Esophagus muscularis mucosa (tissue), 4 donors: Measurements from ENCODE around the gene FAM187B.

Experiments used
- CTCF ChIP-seq, 3 experiments: fragments of 200-600 bp in 2 of 3; fragments of 450-650 bp in 1 of 3; sonication (generic) in 2 of 3; IDR thresholded peaks; one replicate each; pipeline ENCODE4 v1.5.1; 2017 to 2019; ENCODE audit warnings: antibody characterized with exemption in 3 of 3, mild to moderate bottlenecking in 2 of 3, moderate library complexity in 1 of 3
- EP300 ChIP-seq: sonication (generic); formaldehyde crosslinking; IDR thresholded peaks from one replicate; pipeline ENCODE4 v1.6.1; 2017; ENCODE audit warnings: antibody characterized with exemption
- POLR2A ChIP-seq: fragments of 450-650 bp; IDR thresholded peaks from one replicate; pipeline ENCODE4 v1.6.1; 2017; ENCODE audit warnings: antibody characterized with exemption, moderate library complexity, mild to moderate bottlenecking, low read depth
- POLR2AphosphoS5 ChIP-seq, 2 donors: sonication (generic); formaldehyde crosslinking; IDR thresholded peaks; one replicate each; pipeline ENCODE4 v1.6.1; 2017; ENCODE audit warnings: antibody characterized with exemption in 2 of 2

GRCh38 chr19:35205733-35206323 lies 22.7 kb downstream of the FAM187B start:
- TF ChIP-seq CTCF (IDR thresholded peaks at IDR 0.05) (no peak), POLR2A (no peak), POLR2AphosphoS5 (IDR thresholded peaks at IDR 0.05) (no peak), EP300 (no peak)
